HG03342 (cell line): ENCODE data around the gene PMVK.
"Not testable (repeated sequence)": the region's sequence is repeated elsewhere in the genome, so short reads cannot be mapped to it uniquely, and the experiment has no call there.

Experiments
- ATAC-seq: cut with Tn5 transposase; IDR thresholded peaks from one replicate; pipeline ENCODE4 v1.9.1; 2021; ENCODE audit warnings: mild to moderate bottlenecking, moderate library complexity; ENCODE audit not compliant: unreplicated experiment

The PMVK gene

DNA sequence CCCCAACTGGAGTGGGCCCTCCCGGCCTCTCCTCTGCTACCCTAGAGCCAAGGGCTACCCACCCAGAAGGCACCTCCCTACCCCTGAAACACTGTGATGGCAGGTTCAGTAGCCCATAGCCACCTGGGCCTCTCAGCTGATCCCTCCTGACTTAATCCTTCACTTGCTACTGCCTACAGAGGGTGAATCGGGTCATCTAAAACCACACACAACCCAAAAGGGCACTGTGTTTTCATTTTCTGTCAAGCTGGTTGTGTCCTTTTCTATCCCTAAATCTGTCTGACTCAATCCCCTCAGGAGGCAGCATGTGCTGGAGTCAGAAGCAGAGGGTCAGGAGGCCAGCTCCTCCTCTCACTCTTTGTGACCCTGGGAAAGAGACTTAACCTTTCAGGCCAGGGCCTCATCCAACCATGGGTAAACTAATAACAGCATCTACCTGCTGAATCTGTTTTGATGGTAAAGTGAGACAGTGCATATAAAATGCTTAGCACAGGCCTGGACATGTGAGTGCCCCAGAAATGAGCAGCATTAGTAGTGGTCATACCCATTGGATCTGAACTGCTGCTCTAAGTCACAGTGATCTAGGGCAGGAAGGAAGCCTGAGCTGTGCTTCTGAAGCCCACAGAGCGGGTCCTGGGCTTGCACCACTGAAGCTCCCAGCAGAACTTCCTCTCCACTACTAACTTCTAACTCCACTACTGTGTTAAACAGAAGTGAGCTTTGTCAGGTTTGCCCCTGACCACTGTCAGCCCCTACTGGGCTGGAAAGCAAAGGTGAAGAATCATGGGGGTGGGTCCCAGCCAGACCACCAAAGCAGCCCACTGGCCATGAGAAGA is 11.0 kb downstream of the PMVK start:
- no peak for ATAC-seq

DNA sequence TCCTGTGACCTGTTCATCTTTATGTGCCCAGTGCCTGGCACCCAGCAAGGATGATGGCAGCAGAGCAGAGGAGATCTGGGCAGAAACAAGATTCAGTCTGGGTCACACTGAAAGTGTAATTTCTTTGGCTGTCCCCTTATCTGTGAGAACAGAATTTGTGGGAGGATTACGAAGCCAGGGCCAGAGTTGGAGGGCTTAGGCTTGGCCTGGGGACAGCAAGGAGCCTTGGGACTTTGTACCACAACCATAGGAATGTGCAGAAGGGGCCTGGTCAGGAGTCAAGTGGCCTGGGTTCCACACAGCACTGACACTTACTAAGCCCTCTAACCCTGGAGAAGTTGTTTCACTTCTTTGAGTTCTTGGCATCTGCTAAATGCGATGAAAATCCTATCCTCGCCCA is 12.8 kb downstream of the PMVK start:
- no peak for ATAC-seq

DNA sequence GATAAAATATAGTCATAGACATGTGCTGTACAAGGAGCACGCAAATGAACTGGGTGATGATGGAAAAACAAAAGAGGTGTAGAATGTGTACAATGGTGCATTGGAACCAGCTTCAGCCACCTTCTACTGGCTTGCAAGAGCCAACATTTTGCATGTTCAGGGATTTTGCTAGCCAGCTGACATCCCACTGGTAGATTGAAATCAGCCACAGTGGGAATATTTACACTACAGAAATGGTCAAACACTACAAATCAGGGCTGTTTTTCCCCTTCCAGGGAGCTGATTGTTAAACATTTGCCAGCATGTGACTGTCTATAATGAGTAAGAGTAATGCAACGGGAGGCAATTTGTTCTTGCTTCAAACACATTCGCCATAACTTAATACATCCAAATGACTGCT is 23.2 kb downstream of the PMVK start:
- ATAC-seq = no peak

DNA sequence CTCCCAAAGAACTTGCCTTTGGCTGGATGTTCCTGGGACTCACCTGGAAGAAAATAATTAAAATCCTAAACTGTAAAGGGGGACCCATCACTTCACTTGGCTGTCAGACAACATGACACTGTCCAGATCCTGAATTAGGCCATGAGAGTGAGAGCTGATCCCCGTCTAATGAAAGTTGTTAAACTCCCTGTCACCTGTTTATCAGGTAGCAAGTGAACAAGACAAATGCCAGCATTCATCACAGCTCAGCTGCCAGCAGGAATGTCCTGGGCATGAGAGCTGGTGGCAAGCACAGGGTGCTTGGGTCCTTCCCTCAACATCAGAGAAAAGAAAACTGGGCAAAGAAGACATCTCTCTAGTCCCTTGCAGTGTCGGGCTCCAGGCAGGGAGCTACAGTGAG is 23.8 kb downstream of the PMVK start:
- no peak for ATAC-seq

DNA sequence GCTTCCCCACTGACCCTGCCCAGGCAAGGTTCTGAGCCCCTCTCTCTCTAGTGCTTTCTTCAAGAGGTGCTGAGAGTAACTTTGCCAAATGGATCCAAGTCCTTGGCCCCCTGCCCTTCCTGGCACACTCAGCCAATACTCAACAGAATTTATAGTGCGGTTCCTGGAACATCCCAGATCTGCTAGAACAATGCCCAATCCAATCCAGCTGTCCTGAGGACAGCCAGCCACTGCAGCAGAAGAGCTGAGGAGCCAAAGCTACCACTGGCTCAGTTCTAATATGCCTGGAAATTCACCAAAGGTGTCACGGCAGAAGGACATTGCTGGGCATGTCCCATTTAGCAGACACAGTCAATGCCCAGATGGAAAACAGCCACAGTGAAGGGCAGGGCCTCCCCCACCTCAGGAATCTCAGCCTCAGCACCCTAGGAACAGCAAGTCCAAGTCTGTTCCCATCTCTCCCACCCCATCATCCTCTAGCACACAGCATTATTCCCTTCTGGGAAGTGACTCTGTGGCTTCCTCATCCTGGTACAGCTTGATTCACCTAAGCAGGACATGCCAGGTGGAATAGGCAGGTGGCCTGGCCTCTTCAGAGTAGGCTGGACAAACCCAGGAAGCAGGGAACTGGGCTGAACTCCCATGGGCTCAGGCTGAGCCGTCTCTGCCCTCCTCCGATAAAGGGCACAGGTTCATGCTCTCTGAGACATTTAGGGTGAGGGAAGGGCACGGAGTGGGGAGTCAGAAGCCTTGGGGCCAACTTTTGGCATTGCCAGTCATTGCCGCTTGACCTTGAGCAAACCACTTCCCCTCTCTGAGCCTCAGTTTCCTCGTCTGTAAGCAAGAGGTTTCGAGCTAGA is 24.6 kb downstream of the PMVK start:
- no peak for ATAC-seq

DNA sequence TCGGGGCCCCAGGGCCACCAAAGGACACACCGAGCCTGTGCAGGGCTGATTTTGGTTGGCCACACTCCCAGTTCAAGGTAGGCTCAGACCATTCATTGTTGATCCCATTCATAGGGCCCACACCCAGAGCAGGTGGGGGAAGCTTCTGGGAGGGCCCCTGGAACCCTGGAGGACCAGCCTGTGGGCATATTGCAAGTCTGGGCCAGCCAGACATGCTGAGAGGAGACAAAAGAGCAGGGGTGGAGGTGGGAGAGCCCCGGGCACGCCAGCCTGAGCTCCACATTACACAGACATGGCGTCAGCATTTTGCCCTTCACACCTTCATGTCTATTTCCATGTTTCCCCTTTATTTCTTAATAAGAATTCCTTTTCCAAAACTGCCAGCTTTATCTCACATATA is 25.7 kb downstream of the PMVK start:
- no peak for ATAC-seq

DNA sequence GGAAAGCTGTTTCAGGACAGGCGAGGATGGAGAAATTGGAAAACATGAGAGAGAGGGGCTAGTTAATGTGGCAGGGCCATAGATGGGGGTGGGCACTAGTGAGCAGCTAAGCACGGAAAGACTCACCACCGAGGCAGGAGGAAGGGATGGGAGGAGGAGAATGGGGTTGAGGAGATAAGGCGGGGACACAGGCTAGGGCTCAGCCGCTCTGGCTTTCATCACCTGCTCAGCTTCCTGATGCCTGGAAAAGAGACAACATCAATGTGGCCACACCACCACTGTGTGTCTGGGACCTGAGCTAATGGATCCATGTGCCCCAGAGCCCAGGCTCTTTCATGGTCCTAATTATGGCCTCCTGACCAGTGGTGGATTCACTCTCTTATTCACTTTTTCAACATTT is 27.6 kb downstream of the PMVK start:
- ATAC-seq = no peak

DNA sequence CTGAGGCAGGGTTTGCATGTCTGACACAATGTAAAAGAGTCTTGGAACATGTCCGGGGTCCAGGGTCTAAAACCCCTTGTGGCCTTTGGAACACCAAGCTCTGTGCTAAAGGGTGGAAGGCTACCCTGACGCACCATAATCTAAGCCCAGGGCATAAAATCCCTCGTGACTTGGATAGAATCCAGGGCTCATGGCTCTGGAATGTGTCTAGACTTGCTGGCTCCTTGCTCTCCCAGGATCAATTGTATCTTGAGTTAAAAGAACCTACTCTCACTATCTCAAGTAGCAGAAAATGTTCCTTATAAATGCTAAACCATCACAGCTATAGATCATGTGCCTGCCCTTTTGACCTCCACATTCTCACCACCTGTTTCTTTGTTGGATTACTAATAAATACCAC is 28.4 kb downstream of the PMVK start:
- ATAC-seq = not testable (repeated sequence)

DNA sequence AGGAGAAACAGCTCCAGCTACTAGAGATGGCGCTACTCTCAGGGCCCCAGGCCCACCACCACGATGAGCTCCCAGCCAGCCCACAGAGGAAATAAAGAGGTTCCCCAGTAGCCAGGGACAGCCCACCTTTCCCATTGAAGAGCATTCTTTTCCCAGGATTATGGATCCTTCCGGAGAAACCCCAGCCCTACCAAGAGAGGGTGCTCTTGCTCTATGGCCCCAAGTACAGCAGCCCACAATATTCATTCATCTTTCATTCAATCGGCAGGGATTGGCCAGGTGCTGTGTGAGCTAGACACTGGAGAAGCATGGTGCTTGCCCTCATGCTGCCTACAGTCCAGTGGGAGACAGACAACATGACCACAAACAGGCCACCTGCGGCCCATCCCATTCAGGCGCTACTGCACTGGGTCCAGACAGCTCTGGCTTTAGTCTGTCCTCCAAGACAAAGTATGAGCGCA is 29.9 kb downstream of the PMVK start:
- no peak for ATAC-seq

DNA sequence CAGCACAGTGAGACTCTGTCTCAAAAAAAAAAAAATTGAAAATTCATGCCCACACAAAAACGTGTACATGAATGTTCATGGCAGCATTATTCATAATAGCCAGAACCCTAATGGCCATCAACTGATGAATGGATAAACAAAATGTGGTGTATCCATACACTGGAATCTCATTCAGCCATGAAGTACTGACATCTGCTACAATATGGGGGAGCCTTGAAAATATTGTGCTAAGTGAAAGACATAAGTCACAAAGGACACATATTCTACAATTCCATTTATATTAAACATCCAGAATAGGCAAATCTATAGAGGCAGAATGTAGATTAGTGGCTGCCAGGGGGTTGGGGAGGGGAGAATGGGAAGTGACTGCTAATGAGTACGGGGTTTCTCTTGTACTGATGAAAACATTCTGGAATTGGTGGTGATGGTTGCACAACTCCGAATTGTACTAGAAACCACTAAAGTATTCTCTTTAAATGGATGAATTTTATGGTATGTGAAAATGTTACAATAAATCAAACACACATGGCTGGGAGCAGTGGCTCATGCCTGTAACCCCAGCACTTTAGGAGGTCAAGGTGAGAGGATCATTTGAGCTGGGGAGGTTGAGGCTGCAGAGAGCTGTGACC is 33.5 kb downstream of the PMVK start:
- no peak for ATAC-seq

DNA sequence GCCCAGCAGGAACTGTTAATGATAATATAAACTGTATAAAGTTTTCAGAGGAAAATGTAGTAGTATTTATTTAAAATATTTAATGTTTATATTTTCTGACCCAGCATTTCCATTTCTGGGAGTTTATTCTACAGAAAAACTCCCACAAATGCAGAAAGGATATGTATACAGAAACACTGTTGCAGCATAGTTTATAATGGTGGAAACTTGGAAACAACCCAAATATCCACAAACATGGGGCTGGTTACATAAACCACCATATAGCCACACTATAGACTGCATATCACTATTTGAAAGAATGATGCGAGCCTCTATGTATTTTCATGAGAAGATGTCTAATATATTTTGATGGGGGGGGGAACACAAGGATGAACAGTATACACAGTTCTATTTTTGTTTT is 34.9 kb downstream of the PMVK start:
- no peak for ATAC-seq

DNA sequence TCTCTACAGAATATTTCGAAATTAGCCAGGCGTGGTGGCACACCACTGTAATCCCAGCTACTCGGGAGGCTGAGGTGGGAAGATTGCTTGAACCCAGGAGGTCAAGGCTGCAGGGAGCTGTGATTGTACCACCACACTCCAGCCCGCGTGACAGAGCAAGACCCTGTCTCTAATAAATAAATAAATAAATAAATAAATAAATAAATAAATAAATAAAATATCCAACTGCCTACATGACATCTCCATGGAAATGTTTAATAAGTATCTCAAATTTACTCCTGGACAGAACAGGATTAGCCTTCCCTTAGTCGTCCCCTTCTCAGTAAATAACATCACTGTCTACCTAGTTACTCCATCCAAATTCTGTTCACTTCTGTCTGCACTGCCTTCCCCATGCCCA is 37.5 kb downstream of the PMVK start:
- ATAC-seq = no peak

DNA sequence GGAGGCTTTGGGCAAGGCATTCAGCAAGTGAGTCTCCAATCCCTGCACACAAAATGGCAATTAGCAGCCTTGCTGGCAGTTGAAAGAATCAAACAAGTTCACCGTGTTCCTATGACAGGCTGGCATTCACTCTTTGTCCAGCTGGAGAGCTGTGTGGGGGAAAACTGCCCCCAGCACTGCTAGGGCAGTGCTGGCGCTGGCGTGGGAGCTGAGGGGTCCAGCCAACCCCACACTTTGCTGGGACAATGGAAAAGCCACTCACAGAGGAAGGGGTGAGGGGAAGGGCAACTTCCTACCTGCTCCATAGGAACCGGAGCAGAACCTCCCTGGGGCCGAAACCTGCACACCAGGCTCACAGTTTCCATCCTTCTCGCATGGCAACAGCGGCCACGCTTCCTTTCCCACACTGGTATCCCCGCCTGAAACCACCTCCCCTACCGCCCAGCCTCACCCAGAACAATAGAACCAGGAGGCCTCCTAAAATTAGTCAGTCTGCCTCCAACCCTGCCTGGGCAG is 39.7 kb downstream of the PMVK start:
- no peak for ATAC-seq

DNA sequence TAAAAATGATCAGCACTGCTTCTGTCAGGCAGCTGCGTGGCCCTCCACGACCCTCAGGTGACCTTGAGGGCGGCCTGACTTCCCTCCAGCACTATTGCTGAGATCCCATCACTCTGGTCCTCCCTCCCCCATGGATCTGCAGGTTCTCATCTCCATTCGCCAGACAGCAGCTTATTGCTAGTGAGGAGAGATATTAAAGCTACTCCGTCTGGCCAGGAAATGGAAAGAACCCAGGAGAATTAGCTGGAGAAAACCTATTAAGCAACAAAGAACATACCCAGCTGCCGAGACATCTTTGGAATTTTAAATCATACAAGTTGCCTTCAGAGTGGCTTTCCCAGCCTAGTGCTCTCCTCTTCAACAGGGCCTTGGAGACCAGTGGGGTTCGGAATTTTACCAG is 40.7 kb downstream of the PMVK start:
- ATAC-seq = no peak

DNA sequence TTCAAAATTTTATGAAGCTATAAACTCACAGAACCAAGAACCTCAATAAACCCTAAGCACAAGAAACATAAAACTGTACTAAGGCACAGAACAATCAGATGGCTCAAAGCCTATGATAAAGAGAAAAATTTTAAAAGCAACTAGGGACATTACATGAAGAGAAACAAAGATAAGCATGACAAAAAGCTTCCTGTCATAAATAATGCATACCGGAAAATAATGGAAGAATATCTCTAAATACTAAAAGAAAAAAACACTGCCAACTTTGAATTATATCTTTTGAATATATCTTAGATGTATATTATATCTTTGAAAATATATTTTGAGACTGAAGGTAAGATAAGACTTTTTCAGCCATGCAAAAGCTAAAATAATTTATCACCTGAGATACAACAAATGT is 45.1 kb downstream of the PMVK start:
- no peak for ATAC-seq

DNA sequence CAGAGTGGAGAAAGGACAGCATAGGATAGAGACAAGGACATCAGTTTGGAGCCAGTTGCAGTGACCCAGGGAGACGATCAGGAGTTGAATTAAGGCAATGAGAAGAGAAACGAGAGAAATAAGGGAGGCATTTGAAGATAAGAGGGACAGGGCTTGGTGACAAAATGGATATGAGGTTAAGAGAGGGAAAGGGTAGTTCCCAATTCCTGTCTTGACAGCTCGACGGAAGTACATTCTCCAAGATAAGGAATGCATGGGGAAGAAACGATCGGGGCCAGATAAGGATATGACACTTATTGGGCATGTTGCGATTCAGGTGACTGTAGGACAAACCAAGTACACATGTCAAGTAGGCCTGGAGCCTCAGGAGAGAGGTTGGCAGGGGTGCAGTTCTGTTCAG is 47.8 kb downstream of the PMVK start:
- no peak for ATAC-seq

DNA sequence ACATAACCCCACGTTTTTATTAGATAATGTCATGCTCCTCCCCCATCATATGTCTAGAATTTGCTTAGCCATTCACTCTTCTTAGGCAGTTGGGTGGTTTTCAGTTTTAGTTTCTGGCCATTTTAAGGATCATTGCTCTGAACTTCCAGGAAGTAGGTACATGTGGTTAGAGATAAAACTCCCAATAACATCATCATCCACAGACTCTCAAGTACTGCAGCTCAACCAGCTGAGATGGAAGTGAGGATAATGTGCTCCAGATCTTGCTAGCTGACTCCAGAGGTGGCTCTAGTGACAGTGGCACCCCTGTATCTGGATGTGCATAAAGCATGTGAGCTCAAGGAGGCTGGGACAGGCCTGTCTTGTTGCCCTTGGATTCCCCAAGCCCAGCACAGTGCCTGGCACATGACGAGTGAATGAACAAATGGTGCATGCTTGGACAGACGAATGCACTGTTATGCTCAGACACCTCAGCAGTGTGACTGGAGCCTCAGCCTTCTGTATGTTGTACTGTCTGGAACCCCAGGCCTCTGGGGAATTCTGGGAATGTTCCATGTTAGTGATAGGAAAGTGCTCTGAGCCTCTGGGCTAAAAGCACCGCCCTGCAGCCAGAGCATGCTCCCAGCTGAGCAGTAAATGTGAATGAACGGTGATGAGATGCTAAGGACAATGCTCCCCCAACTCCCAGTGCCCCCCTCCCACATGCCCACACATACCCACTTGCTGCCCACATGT is 50.1 kb downstream of the PMVK start:
- ATAC-seq = no peak

DNA sequence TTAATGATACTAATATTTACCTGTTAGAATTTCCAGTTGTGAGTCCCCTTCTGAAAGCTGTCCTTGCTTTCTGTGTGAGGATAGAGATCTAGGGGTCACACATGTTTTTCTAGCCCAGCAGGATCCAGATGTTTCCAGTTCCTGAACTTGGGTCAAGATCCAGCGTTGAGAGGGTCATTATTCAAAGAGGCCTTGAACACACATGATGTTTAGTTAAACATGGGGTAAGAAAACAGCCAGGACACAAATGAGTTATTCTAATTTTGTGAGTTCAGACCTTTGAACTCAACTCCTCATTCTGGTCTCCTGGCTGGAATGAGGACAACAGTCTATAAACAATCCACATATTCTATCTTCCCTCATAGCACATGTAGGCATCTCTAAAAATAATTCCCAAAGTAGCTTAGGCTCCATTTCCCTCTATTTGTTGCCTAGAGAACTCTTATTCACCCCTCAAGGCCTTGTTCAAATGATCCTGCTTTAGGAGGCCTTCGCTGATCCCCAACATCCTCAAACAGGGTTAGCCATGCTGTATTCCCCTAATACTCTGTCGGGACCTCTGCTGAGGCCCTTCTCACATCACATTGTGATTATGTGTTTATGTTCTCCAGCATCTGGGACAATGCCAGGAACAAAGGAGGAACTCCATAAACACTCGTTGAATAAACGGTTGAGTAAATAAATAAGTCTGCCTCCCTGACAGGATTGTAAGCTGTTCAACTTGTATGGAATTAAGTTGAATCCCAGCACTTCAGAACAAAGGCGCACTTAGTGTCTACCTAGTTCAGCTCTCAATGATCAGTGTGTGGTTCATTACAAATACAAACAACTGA is 51.4 kb downstream of the PMVK start:
- no peak for ATAC-seq

DNA sequence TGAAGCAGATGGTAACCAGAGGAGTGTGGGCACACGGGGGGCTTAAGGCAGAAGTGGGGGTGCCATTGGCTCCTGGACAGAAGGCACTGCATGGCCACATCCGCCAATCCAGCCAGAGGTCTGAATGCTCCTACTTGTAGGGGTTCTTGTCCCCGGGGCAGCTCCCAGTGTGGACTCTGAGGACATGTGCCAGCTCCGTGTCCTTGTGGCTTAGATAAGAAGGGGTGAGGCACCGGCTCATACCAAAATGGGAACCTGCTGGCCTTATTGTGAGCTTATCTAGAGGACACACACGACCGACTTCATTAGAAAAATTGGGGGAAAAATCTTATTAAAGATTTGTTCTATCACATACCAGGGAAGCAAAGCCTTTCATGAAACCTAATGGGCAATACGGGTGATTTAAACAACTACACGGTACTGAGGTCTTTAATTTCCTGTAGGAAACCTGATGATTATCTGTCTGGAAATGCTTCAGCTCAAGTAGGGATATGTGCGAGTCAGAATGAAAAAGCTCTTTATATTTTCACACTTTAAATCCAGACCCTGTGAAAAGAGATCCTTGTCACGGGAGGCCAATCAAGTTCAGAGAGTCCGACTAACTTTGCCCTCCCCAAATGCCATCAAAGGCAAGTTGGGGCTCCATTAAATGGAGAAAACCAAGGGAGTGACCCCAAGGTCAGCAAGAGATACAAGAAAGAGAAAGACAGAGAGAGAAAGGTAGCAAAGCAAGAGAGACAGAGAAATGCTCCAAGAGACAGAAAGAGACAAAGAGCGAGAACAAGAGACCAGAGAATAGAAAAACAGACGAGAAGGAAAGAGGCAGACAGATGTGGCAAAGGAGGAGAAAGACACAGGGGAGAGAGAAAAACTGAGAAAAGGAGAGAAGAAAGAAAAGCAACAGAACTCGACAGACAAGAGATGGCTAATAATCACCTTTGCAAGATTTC is 52.3 kb downstream of the PMVK start:
- no peak for ATAC-seq
